OCI-LY7 (cell line): ENCODE data around the gene FAM76B. TPM values are rescaled to one million over a fixed set of nuclear protein-coding genes. Genes with fewer than 3 reads are reported as not detected.
A peak's percentile ranks its signal among the peaks of the same experiment; 100 is the strongest.

Source experiments
- BruUV-seq: library from RNA; stranded (reverse); fragments of 400-500 nt; replicated peaks from 2 replicates; lab custom pipeline; 2021; lab: Mats Ljungman, UMichigan
- CTCF ChIA-PET: fragments of 300-600 bp; sonication (Branson Sonifier 250); formaldehyde crosslinking; loops from one replicate; lab custom pipeline; 2022; ENCODE audit warnings: antibody characterized with exemption; ENCODE audit not compliant: unreplicated experiment; lab: Charles Lee
- POLR2A ChIA-PET: fragments of 300-600 bp; sonication (Branson Sonifier 250); formaldehyde crosslinking; loops from one replicate; lab custom pipeline; 2022; ENCODE audit warnings: antibody characterized with exemption; lab: Charles Lee
- DNase-seq: peaks from one replicate; pipeline ENCODE4 v3.0.0-alpha.2; 2015; ENCODE audit warnings: low spot score
- H2AFZ ChIP-seq: fragments of 200-600 bp; sonication (generic), shearing (Covaris generic); 2 replicates; pipeline ENCODE4 v1.6.1; 2014; ENCODE audit warnings: mild to moderate bottlenecking, antibody characterized with exemption, low read length, moderate library complexity
- H3K27ac ChIP-seq: fragments of 200-600 bp; sonication (generic); 2 replicates; pipeline ENCODE4 v1.5.1; 2014; ENCODE audit warnings: mixed run types, low read depth, mild to moderate bottlenecking, moderate library complexity, low read length, inconsistent platforms; ENCODE audit not compliant: poor library complexity, severe bottlenecking
- H3K36me3 ChIP-seq: fragments of 200-600 bp; sonication (generic); 2 replicates; pipeline ENCODE4 v1.6.1; 2014; ENCODE audit warnings: mild to moderate bottlenecking, antibody characterized with exemption, low read length, moderate library complexity, mixed read lengths; ENCODE audit not compliant: insufficient read depth
- H3K4me1 ChIP-seq: fragments of 200-600 bp; sonication (generic); 2 replicates; pipeline ENCODE4 v1.5.1; 2014; ENCODE audit warnings: mild to moderate bottlenecking, low read length; ENCODE audit not compliant: insufficient read depth, poor library complexity, severe bottlenecking
- H3K4me2 ChIP-seq: fragments of 200-600 bp; sonication (generic); 2 replicates; pipeline ENCODE4 v1.6.1; 2014; ENCODE audit warnings: mild to moderate bottlenecking, low read length
- H3K4me3 ChIP-seq: fragments of 200-600 bp; sonication (generic); 2 replicates; pipeline ENCODE4 v1.5.1; 2014; ENCODE audit warnings: mild to moderate bottlenecking, low read depth, low read length; ENCODE audit not compliant: poor library complexity, severe bottlenecking
- H3K79me2 ChIP-seq: fragments of 200-600 bp; sonication (generic); 2 replicates; pipeline ENCODE4 v1.6.1; 2016; ENCODE audit warnings: low read depth, mild to moderate bottlenecking, low read length, moderate library complexity, mixed read lengths; ENCODE audit not compliant: insufficient read depth
- H3K9me2 ChIP-seq: fragments of 200-600 bp; sonication (generic); 2 replicates; pipeline ENCODE4 v1.6.1; 2016; ENCODE audit warnings: mild to moderate bottlenecking, low read length, mixed read lengths; ENCODE audit not compliant: insufficient read depth
- H3K9me3 ChIP-seq: fragments of 200-600 bp; sonication (generic); 2 replicates; pipeline ENCODE4 v1.6.1; 2014; ENCODE audit warnings: mild to moderate bottlenecking, mixed run types, low read length, mixed read lengths
- H4K20me1 ChIP-seq: fragments of 200-600 bp; sonication (generic); 2 replicates; pipeline ENCODE4 v1.6.1; 2014; ENCODE audit warnings: mild to moderate bottlenecking, antibody characterized with exemption, low read length, moderate library complexity, mixed read lengths; ENCODE audit not compliant: insufficient read depth
- CTCF ChIP-seq: fragments of 200-600 bp; sonication (generic); conservative IDR thresholded peaks from 2 replicates; pipeline ENCODE4 v1.5.1; 2014; ENCODE audit warnings: mild to moderate bottlenecking, antibody characterized with exemption, low read length, moderate library complexity, mixed read lengths
- EZH2phosphoT487 ChIP-seq: fragments of 200-600 bp; sonication (generic); IDR thresholded peaks from 2 replicates; pipeline ENCODE4 v1.6.1; 2018; ENCODE audit warnings: low read depth, borderline replicate concordance, mild to moderate bottlenecking, mixed run types, antibody characterized with exemption, low read length, moderate library complexity, mixed read lengths
- intact Hi-C: fragments of 100-400 bp; cut with micrococcal nuclease; formaldehyde crosslinking; loops from one replicate; pipeline ENCODE4 v1.10.0; 2022; ENCODE audit not compliant: unreplicated experiment
- total RNA-seq, 2 experiments: library from RNA; depleted of rRNA in 1 of 2; stranded (reverse); fragments of >200 nt in 1 of 2; shearing (Covaris generic) in 1 of 2; gene quantifications; 2 replicates each; pipeline ENCODE4 v1.2.3, GENCODE V29; 2014 to 2022

Gene FAM76B
- total RNA-seq, 2 experiments from 2014 or later, result 40.9 to 53.7 TPM

GRCh38 chr11:95788921-95789505 is 569 bp downstream of the FAM76B start:
- CTCF ChIA-PET, result interaction anchor here (0.6 kb wide), 2 partner anchors 690 to 721 kb away, joined by 3 to 5 read pairs; no protein-coding TSS in a partner anchor
- BruUV-seq, result no TSS peak
- H3K4me2 ChIP-seq, result peak overlapping the region; percentile 92
- peaks cover 41% of the 10 kb centered on the region for H3K36me3 ChIP-seq
- TF ChIP-seq EZH2phosphoT487 (no peak), CTCF (peak; percentile 63)
- peak overlapping the region; percentile 83 for H3K4me3 ChIP-seq
- H3K27ac ChIP-seq, result peak overlapping the region; percentile 94
- intact Hi-C loops, result loop anchor here (5.0 kb wide), 1 partner anchor 722 kb away; the partner anchor contains the start of gene SRSF8
- H3K4me1 ChIP-seq, result peaks cover 28% of the 10 kb centered on the region
- H2AFZ ChIP-seq, result peak overlapping the region; percentile 42; the same call in 1 of the 2 replicates
- no peaks in the 10 kb centered on the region for H3K9me3 ChIP-seq
- no peaks in the 10 kb centered on the region for H3K9me2 ChIP-seq
- POLR2A ChIA-PET, result interaction anchor here (0.7 to 4.1 kb wide), 10 partner anchors 10 to 721 kb away, joined by 3 to 30 read pairs (median 4); partner anchors contain the start of genes CCDC82 and SRSF8
- peaks cover 40% of the 10 kb centered on the region for H4K20me1 ChIP-seq
- H3K79me2 ChIP-seq, result peaks cover 69% of the 10 kb centered on the region
- peak; percentile 63 for DNase-seq

DNA sequence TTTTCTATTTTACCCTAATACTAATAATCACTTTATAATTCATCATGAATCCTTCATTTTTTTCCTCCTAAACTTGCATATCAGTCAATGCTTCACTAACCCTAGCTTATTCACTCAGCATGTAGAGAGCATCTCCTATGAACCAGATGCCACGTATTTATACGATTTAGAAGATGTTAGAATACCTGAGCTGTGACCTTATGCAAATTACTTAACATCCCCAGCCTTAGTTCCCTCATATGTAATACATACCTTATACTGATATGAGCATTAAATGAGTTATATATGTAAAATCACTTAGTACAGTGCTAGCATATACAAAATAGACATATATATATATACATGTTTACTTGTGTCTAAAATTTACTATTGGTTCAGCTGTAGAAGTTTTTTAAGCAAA is 9.0 kb downstream of the FAM76B start:
- Histone ChIP-seq H3K9me2 (no peaks in the 10 kb centered on the region), H3K36me3 (peaks cover 98% of the 10 kb centered on the region), H3K27ac (no peak overlapping the region), H3K79me2 (peaks cover 20% of the 10 kb centered on the region; the same call in 1 of the 2 replicates), H2AFZ (no peak overlapping the region), H3K9me3 (no peaks in the 10 kb centered on the region), H4K20me1 (peaks cover 16% of the 10 kb centered on the region; the same call in 1 of the 2 replicates), H3K4me1 (peaks cover 16% of the 10 kb centered on the region), H3K4me3 (no peak overlapping the region), H3K4me2 (no peak overlapping the region)
- ChIA-PET POLR2A (interaction anchor here (0.5 to 4.5 kb wide), 5 partner anchors 9 to 682 kb away, joined by 3 to 30 read pairs (median 4); partner anchors contain the start of genes CEP57 and FAM76B), CTCF (no interaction called here)
- intact Hi-C loops, result no loop called here
- TF ChIP-seq EZH2phosphoT487, result no peak
- TF ChIP-seq CTCF, result no peak
- DNase-seq, result no peak
- no TSS peak for BruUV-seq

- Histone ChIP-seq H3K4me3 (no peak overlapping the region), H3K36me3 (peaks cover 99% of the 10 kb centered on the region), H3K9me3 (no peaks in the 10 kb centered on the region), H3K27ac (no peak overlapping the region), H4K20me1 (peaks cover 16% of the 10 kb centered on the region; the same call in 1 of the 2 replicates), H3K9me2 (no peaks in the 10 kb centered on the region), H3K4me2 (no peak overlapping the region), H2AFZ (no peak overlapping the region), H3K79me2 (peaks cover 12% of the 10 kb centered on the region; the same call in 1 of the 2 replicates), H3K4me1 (peaks cover 16% of the 10 kb centered on the region)
- TF ChIP-seq EZH2phosphoT487, result no peak
- no peak for DNase-seq
- intact Hi-C loops, result loop anchor here (10.0 kb wide), 1 partner anchor 554 kb away; no protein-coding TSS in a partner anchor
- BruUV-seq, result no TSS peak
- POLR2A ChIA-PET, result interaction anchor here (4.5 kb wide), 1 partner anchor 11 kb away, joined by 30 read pairs; the partner anchor contains the start of genes CEP57 and FAM76B
- CTCF ChIA-PET, result no interaction called here
Observed at GRCh38 chr11:95778699-95779098, 10.9 kb downstream of the FAM76B start.
